Activated CD4-positive, alpha-beta T cell treated with anti-CD3 and anti-CD28 coated beads for 36 hours (primary cell): ENCODE results near the gene MMP11. TPM values are rescaled to one million over a fixed set of nuclear protein-coding genes. Genes with fewer than 3 reads are reported as not detected.
A peak's percentile ranks its signal among the peaks of the same experiment; 100 is the strongest.

Experiments
- ATAC-seq: fragments of 200-7000 bp; cut with Tn5 transposase; one replicate; pipeline ENCODE4 v1.10.0; 2021; ENCODE audit warnings: mild to moderate bottlenecking, moderate library complexity
- CTCF ChIA-PET: fragments of 350-600 bp; sonication (Branson Sonifier 250); formaldehyde crosslinking; loops from one replicate; lab custom pipeline; 2021; ENCODE audit warnings: antibody characterized with exemption; lab: Charles Lee
- POLR2A ChIA-PET: fragments of 350-600 bp; sonication (Branson Sonifier 250); formaldehyde crosslinking; loops from one replicate; lab custom pipeline; 2021; ENCODE audit warnings: antibody characterized with exemption, inconsistent platforms; lab: Charles Lee
- DNase-seq: peaks from one replicate; pipeline ENCODE4 v3.0.0-alpha.2; 2020
- H3K27ac Mint-ChIP-seq: one replicate; pipeline ENCODE4 v1.8.0; 2021; ENCODE audit warnings: mixed read lengths
- H3K27me3 Mint-ChIP-seq: one replicate; pipeline ENCODE4 v1.8.0; 2021; ENCODE audit warnings: mixed read lengths
- H3K36me3 Mint-ChIP-seq: one replicate; pipeline ENCODE4 v1.8.0; 2021; ENCODE audit warnings: low read depth, mixed read lengths
- H3K4me1 Mint-ChIP-seq: one replicate; pipeline ENCODE4 v1.8.0; 2021; ENCODE audit warnings: mixed read lengths
- H3K4me3 Mint-ChIP-seq: one replicate; pipeline ENCODE4 v1.8.0; 2021; ENCODE audit warnings: mild to moderate bottlenecking, moderate library complexity, mixed read lengths
- H3K9me3 Mint-ChIP-seq: one replicate; pipeline ENCODE4 v1.8.0; 2021; ENCODE audit warnings: low read depth, mixed read lengths
- intact Hi-C, 2 experiments: fragments of 100-400 bp; cut with DNase I in 1 of 2; cut with micrococcal nuclease in 1 of 2; formaldehyde crosslinking; loops; one replicate each; pipeline versions ENCODE4 v1.14.2 to v1.15.1; 2022 to 2024; cut with DNase I, micrococcal nuclease
- total RNA-seq, 2 experiments: library from RNA; stranded (reverse); gene quantifications; one replicate each; pipeline ENCODE4 v1.2.3, GENCODE V29; 2021

The MMP11 gene
- total RNA-seq, 2 experiments from 2014 or later: 0.32 to 1.1 TPM

- intact Hi-C loops: no loop called here
- DNase-seq (no peak), ATAC-seq (no peak)
- no peaks in the 10 kb centered on the region for H3K36me3 Mint-ChIP-seq
- POLR2A ChIA-PET: no interaction called here
- H3K27me3 Mint-ChIP-seq: peaks cover 3% of the 10 kb centered on the region
- H3K4me1 Mint-ChIP-seq: peaks cover 10% of the 10 kb centered on the region
- H3K9me3 Mint-ChIP-seq: no peaks in the 10 kb centered on the region
- CTCF ChIA-PET: interaction anchor here (1.1 kb wide), 1 partner anchor 75 kb away, joined by 3 read pairs; no protein-coding TSS in a partner anchor
- H3K4me3 Mint-ChIP-seq: peak overlapping the region; percentile 27
- no peak overlapping the region for H3K27ac Mint-ChIP-seq
Observed at GRCh38 chr22:23773483-23774113, 949 bp downstream of the MMP11 start.

- no peak for ATAC-seq
- no peaks in the 10 kb centered on the region for H3K36me3 Mint-ChIP-seq
- H3K27ac Mint-ChIP-seq: no peak overlapping the region
- intact Hi-C loops: no loop called here
- H3K4me1 Mint-ChIP-seq: peaks cover 10% of the 10 kb centered on the region
- DNase-seq: no peak
- no peak overlapping the region for H3K4me3 Mint-ChIP-seq
- CTCF ChIA-PET: interaction anchor here (0.5 to 1.6 kb wide), 6 partner anchors 12 to 578 kb away, joined by 3 to 8 read pairs (median 4); partner anchors contain the start of genes SLC2A11 and SMARCB1
- peaks cover 3% of the 10 kb centered on the region for H3K27me3 Mint-ChIP-seq
- H3K9me3 Mint-ChIP-seq: no peaks in the 10 kb centered on the region
- POLR2A ChIA-PET: interaction anchor here (0.6 to 1.0 kb wide), 2 partner anchors 12 to 40 kb away, joined by 3 to 6 read pairs; no protein-coding TSS in a partner anchor
Observed at GRCh38 chr22:23774114-23774921, 1.7 kb downstream of the MMP11 start.

GRCh38 chr22:23774922-23775436 lies 2.3 kb downstream of the MMP11 start:
- Mint-ChIP-seq H3K9me3 (no peaks in the 10 kb centered on the region), H3K27ac (no peak overlapping the region), H3K4me3 (no peak overlapping the region), H3K27me3 (peaks cover 3% of the 10 kb centered on the region), H3K36me3 (no peaks in the 10 kb centered on the region), H3K4me1 (peaks cover 10% of the 10 kb centered on the region)
- ATAC-seq (no peak), DNase-seq (no peak)
- ChIA-PET CTCF (interaction anchor here (0.5 to 1.6 kb wide), 8 partner anchors 9 to 577 kb away, joined by 3 to 8 read pairs (median 3); partner anchors contain the start of genes SLC2A11 and SMARCB1), POLR2A (interaction anchor here (0.6 to 1.0 kb wide), 3 partner anchors 11 to 236 kb away, joined by 3 to 6 read pairs (median 6); no protein-coding TSS in a partner anchor)
- intact Hi-C loops: no loop called here

- H3K4me1 Mint-ChIP-seq: peaks cover 10% of the 10 kb centered on the region
- CTCF ChIA-PET: interaction anchor here (0.8 to 1.6 kb wide), 4 partner anchors 11 to 75 kb away, joined by 3 to 8 read pairs (median 4); partner anchors contain the start of gene SMARCB1
- ATAC-seq (no peak), DNase-seq (no peak)
- intact Hi-C loops: no loop called here
- peaks cover 3% of the 10 kb centered on the region for H3K27me3 Mint-ChIP-seq
- no peak overlapping the region for H3K4me3 Mint-ChIP-seq
- no peak overlapping the region for H3K27ac Mint-ChIP-seq
- H3K9me3 Mint-ChIP-seq: no peaks in the 10 kb centered on the region
- no peaks in the 10 kb centered on the region for H3K36me3 Mint-ChIP-seq
- POLR2A ChIA-PET: no interaction called here
Observed at GRCh38 chr22:23775779-23776375, 3.2 kb downstream of the MMP11 start.

- Mint-ChIP-seq H3K36me3 (no peaks in the 10 kb centered on the region), H3K4me3 (no peak overlapping the region), H3K4me1 (peaks cover 3% of the 10 kb centered on the region), H3K27me3 (peaks cover 3% of the 10 kb centered on the region), H3K27ac (no peak overlapping the region), H3K9me3 (no peaks in the 10 kb centered on the region)
- POLR2A ChIA-PET: interaction anchor here (0.6 kb wide), 2 partner anchors 28 to 979 kb away, joined by 3 to 4 read pairs; no protein-coding TSS in a partner anchor
- intact Hi-C loops: no loop called here
- no peak for DNase-seq
- ATAC-seq: no peak
- CTCF ChIA-PET: interaction anchor here (0.6 kb wide), 2 partner anchors 72 to 151 kb away, joined by 3 read pairs; no protein-coding TSS in a partner anchor
Observed at GRCh38 chr22:23777776-23778576, 5.3 kb downstream of the MMP11 start.

GRCh38 chr22:23778577-23778900 lies 5.9 kb downstream of the MMP11 start:
- H3K9me3 Mint-ChIP-seq: no peaks in the 10 kb centered on the region
- intact Hi-C loops: no loop called here
- CTCF ChIA-PET: interaction anchor here (0.6 kb wide), 1 partner anchor 151 kb away, joined by 3 read pairs; no protein-coding TSS in a partner anchor
- POLR2A ChIA-PET: interaction anchor here (0.6 kb wide), 1 partner anchor 29 kb away, joined by 4 read pairs; no protein-coding TSS in a partner anchor
- H3K4me1 Mint-ChIP-seq: no peaks in the 10 kb centered on the region
- ATAC-seq (no peak), DNase-seq (no peak)
- no peak overlapping the region for H3K4me3 Mint-ChIP-seq
- H3K27me3 Mint-ChIP-seq: no peaks in the 10 kb centered on the region
- H3K36me3 Mint-ChIP-seq: no peaks in the 10 kb centered on the region
- no peak overlapping the region for H3K27ac Mint-ChIP-seq

- no peak for ATAC-seq
- Mint-ChIP-seq H3K27me3 (no peaks in the 10 kb centered on the region), H3K27ac (no peak overlapping the region), H3K4me1 (no peaks in the 10 kb centered on the region), H3K36me3 (no peaks in the 10 kb centered on the region), H3K9me3 (no peaks in the 10 kb centered on the region), H3K4me3 (no peak overlapping the region)
- intact Hi-C loops: no loop called here
- ChIA-PET POLR2A (no interaction called here), CTCF (no interaction called here)
- DNase-seq: no peak
Observed at GRCh38 chr22:23779083-23779482, 6.4 kb downstream of the MMP11 start.

GRCh38 chr22:23779731-23780130 lies 7.1 kb downstream of the MMP11 start:
- no peaks in the 10 kb centered on the region for H3K36me3 Mint-ChIP-seq
- no peaks in the 10 kb centered on the region for H3K9me3 Mint-ChIP-seq
- H3K27ac Mint-ChIP-seq: no peak overlapping the region
- DNase-seq: no peak
- peaks cover 3% of the 10 kb centered on the region for H3K4me1 Mint-ChIP-seq
- H3K4me3 Mint-ChIP-seq: no peak overlapping the region
- no peaks in the 10 kb centered on the region for H3K27me3 Mint-ChIP-seq
- no peak for ATAC-seq
- intact Hi-C loops: no loop called here
- CTCF ChIA-PET: no interaction called here
- POLR2A ChIA-PET: no interaction called here

- Mint-ChIP-seq H3K36me3 (no peaks in the 10 kb centered on the region), H3K4me1 (peaks cover 3% of the 10 kb centered on the region), H3K27me3 (no peaks in the 10 kb centered on the region), H3K27ac (no peak overlapping the region), H3K4me3 (no peak overlapping the region), H3K9me3 (no peaks in the 10 kb centered on the region)
- DNase-seq: no peak
- CTCF ChIA-PET: no interaction called here
- intact Hi-C loops: no loop called here
- POLR2A ChIA-PET: no interaction called here
- ATAC-seq: no peak
Observed at GRCh38 chr22:23780146-23780748, 7.6 kb downstream of the MMP11 start.

- H3K9me3 Mint-ChIP-seq: no peaks in the 10 kb centered on the region
- no peak for DNase-seq
- no peak for ATAC-seq
- no peaks in the 10 kb centered on the region for H3K27me3 Mint-ChIP-seq
- CTCF ChIA-PET: no interaction called here
- intact Hi-C loops: no loop called here
- POLR2A ChIA-PET: no interaction called here
- peaks cover 6% of the 10 kb centered on the region for H3K4me1 Mint-ChIP-seq
- no peak overlapping the region for H3K27ac Mint-ChIP-seq
- no peak overlapping the region for H3K4me3 Mint-ChIP-seq
- H3K36me3 Mint-ChIP-seq: no peaks in the 10 kb centered on the region
Observed at GRCh38 chr22:23781065-23781464, 8.4 kb downstream of the MMP11 start.
